Pancreas (tissue), 10 donors: Measurements from ENCODE around the gene PPFIBP2. TPM values are rescaled to one million over a fixed set of nuclear protein-coding genes. Genes with fewer than 3 reads are reported as not detected.

Experiments used
- ATAC-seq, 4 donors: fragments of 200-7000 bp; cut with Tn5 transposase; one replicate each; pipeline versions ENCODE4 v1.8.0 to v1.9.1; 2020; ENCODE audit warnings: mild to moderate bottlenecking in 4 of 4, moderate library complexity in 4 of 4
- DNase-seq, 6 donors: peaks; one replicate each; pipeline ENCODE4 v3.0.0-alpha.2; 2020
- FAIRE-seq: peaks from 2 replicates; lab custom pipeline; 2012; peaks lifted over from hg19 to GRCh38; lab: Jason Lieb, UNC
- H3K27ac ChIP-seq, 4 donors: fragments of 200-600 bp; sonication (generic); 1 replicate in 3 of 4; 2 replicates in 1 of 4; pipeline versions ENCODE4 v1.5.0 to v1.8.0; 2020
- H3K27me3 ChIP-seq, 4 donors: fragments of 200-600 bp; one replicate each; pipeline ENCODE4 v1.8.0; 2021
- H3K36me3 ChIP-seq, 3 donors: fragments of 200-600 bp; sonication (generic) in 1 of 3; one replicate each; pipeline versions ENCODE4 v1.5.0 to v1.8.0; 2020 to 2021
- H3K4me1 ChIP-seq, 3 donors: fragments of 200-600 bp; one replicate each; pipeline ENCODE4 v1.8.0; 2021
- H3K4me3 ChIP-seq, 4 donors: fragments of 200-600 bp; sonication (generic) in 2 of 4; one replicate each; pipeline versions ENCODE4 v1.5.0 to v1.8.0; 2020 to 2021
- H3K9me3 ChIP-seq, 4 donors: fragments of 200-600 bp; one replicate each; pipeline ENCODE4 v1.8.0; 2021
- CTCF ChIP-seq, 4 donors: fragments of 200-600 bp; sonication (generic) in 3 of 4; IDR thresholded peaks; one replicate each; pipeline versions ENCODE4 v1.5.0 to v1.8.0; 2021; ENCODE audit warnings: antibody characterized with exemption in 4 of 4
- WGBS, 2 donors: extraction: QIAGEN DNeasy Blood & Tissue Kit; methylation state at CpG; one replicate each; pipeline ENCODE4 v1.1.7; 2013; 5-methylcytosine and 5-hydroxymethylcytosine counted together
- intact Hi-C, 3 donors: fragments of 100-400 bp; cut with DNase I; formaldehyde crosslinking; loops; one replicate each; pipeline versions ENCODE4 v1.11.1 to v1.14.2; 2022
- polyA plus RNA-seq, 2 donors: library from polyadenylated mRNA; stranded (reverse); fragments of 200-250 nt; gene quantifications; one replicate each; pipeline ENCODE4 v1.2.3, GENCODE V29; 2013
- total RNA-seq, 6 donors: library from RNA; stranded (reverse); fragmentation: NEBNext Ultra II Directional in 4 of 6; extraction: Animal tissue kit (Norgen Biotek cat#: 25700) in 4 of 6; gene quantifications; one replicate each; pipeline versions ENCODE4 v1.2.1 to v1.2.4, GENCODE V29; 2021 to 2023
- donor health status: healthy with polysubstance abuse.
- donor health status: DM: no; HTN: no; CAD: no; lungs with moderate emphysema.
- donor health status: DM: no; HTN: no; CAD: no.
- donor health status: control.
- donor health status: control.
- donor health status: Bipolar disorder and iron deficiency.
- donor health status: DM: yes; HTN: yes; CAD: no.
- donor health status: DM: no; HTN: no; CAD: no.
- donor health status: DM: no; HTN: no; CAD: no.
- donor health status: DM: yes; HTN: yes; CAD: no.

Gene PPFIBP2
- total and polyA plus RNA-seq, 8 donors, result 8.0 to 24.7 (median 11.4) TPM

DNA sequence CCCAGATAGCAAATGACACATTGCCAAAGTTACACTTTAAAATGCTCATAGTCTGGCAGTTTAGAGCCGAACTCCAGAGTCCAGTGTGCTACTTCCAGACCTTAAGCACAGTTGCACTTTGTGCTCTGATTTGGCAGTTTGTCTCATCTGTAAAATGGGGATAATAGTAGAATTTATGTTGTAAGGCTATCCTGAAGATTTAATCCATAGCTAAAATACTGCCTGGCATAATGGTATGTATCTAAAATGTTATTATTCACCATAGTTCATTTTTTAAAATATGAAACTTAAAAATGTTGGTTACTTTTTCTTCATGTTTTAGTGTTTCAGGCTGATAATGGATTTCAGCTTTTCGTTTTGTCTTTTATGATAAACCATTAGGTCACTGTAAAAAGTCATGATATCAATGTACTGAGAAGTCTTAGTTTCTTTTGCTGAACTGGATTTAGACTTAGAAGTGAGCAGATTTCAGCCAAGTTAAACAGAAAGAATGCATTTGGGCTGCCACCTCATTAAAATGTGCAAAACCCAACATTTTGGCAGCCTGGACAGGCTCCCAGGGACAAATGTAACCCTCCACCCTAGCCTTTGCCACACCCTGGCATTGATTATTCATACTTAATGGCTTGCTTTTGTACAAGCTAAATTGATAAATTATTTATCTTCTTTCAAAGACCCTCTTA lies 27.6 kb upstream of the PPFIBP2 start:
- no peak overlapping the region for H3K27ac ChIP-seq
- no peaks in the 10 kb centered on the region for H3K27me3 ChIP-seq
- no peaks in the 10 kb centered on the region for H3K36me3 ChIP-seq
- ATAC-seq (no peak), FAIRE-seq (no peak), DNase-seq (no peak)
- no peaks in the 10 kb centered on the region for H3K4me1 ChIP-seq
- TF ChIP-seq CTCF (IDR thresholded peaks at IDR 0.05), result no peak
- peak overlapping the region in 1 of 4 donors; percentile 15 for H3K4me3 ChIP-seq
- intact Hi-C loops, result no loop called here
- H3K9me3 ChIP-seq, result no peaks in the 10 kb centered on the region
- WGBS, 2 donors, result 62 to 68% methylated on average over 2 of the region's 2 CpGs

DNA sequence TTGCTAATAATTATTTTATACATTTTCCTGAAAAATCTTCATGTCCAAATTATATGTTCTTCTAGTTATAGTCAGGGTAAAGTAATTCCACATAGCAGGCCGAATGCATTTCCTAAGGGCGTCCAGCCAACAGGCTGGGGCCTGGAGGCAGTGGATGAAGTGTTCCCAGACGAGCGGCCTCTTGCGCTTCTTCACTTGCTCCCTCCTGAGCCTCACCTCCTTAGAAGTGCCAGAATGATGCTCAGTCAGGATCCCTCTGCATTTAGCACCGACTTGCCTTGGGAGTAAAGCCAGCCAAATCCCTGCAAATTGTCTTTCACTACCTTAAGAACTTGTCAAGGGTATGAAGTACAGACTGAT lies 27.0 kb upstream of the PPFIBP2 start:
- intact Hi-C loops, result no loop called here
- Histone ChIP-seq H3K9me3 (no peaks in the 10 kb centered on the region), H3K36me3 (no peaks in the 10 kb centered on the region), H3K27ac (no peak overlapping the region), H3K4me3 (no peak overlapping the region), H3K4me1 (no peaks in the 10 kb centered on the region), H3K27me3 (no peaks in the 10 kb centered on the region)
- WGBS, 2 donors, result 75 to 82% methylated on average over 6 of the region's 6 CpGs
- FAIRE-seq (no peak), DNase-seq (no peak), ATAC-seq (no peak)
- no peak for TF ChIP-seq CTCF (IDR thresholded peaks at IDR 0.05)

DNA sequence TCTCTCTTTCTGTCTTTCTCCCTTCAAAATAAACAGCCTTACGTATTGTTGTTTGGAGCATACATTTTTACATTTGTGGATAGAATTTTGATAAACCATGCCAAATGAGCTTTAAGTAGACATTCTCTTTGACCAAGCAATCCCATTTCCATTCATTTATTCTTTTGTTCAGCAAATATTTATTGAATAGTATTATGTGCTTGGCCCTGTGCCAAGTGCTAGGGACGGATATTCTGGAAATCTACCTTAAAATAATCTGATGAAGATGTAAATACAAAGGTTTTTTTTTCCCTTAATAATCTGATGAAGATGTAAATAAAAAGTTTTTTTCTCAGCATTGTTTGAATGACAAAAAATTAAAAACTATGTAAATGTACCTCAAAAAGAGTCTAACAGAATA lies 26.4 kb upstream of the PPFIBP2 start:
- 52 to 57% methylated on average over 2 of the region's 2 CpGs for WGBS, 2 donors
- DNase-seq, result no peak
- Histone ChIP-seq H3K36me3 (no peaks in the 10 kb centered on the region), H3K4me3 (no peak overlapping the region), H3K27me3 (no peaks in the 10 kb centered on the region), H3K4me1 (no peaks in the 10 kb centered on the region), H3K9me3 (no peaks in the 10 kb centered on the region), H3K27ac (no peak overlapping the region)
- no peak for FAIRE-seq
- intact Hi-C loops, result no loop called here
- no peak for TF ChIP-seq CTCF (IDR thresholded peaks at IDR 0.05)
- ATAC-seq, result no peak

DNA sequence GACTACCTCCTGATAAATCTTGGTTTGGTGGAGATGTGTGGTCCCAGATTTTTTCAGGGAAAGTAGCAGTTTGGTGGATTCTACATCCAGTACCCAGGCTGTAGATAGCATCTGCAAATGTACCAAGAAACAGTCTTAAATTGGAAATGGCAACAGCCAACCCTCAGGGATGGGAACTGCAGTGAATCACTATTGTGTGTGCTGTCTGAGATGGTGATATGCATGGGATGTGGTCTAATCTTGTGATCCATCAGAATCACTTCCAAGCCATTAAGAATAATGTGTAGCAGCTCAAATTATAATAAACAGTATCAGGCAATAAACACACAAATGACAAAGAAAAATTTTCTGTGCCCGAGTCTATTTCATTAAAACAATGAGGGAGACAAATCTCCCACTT lies 25.1 kb upstream of the PPFIBP2 start:
- Histone ChIP-seq H3K4me3 (no peak overlapping the region), H3K9me3 (no peaks in the 10 kb centered on the region), H3K36me3 (no peaks in the 10 kb centered on the region), H3K27me3 (no peaks in the 10 kb centered on the region), H3K4me1 (no peaks in the 10 kb centered on the region), H3K27ac (no peak overlapping the region)
- no peak for DNase-seq
- no peak for TF ChIP-seq CTCF (IDR thresholded peaks at IDR 0.05)
- no peak for ATAC-seq
- FAIRE-seq, result no peak
- intact Hi-C loops, result no loop called here
- 87 to 100% methylated on average over 1 of the region's 1 CpG for WGBS, 2 donors

GRCh38 chr11:7489376-7489775 lies 24.4 kb upstream of the PPFIBP2 start:
- no peaks in the 10 kb centered on the region for H3K4me1 ChIP-seq
- no peak overlapping the region for H3K27ac ChIP-seq
- no peak for TF ChIP-seq CTCF (IDR thresholded peaks at IDR 0.05)
- intact Hi-C loops, result no loop called here
- no peak for ATAC-seq
- no peak for DNase-seq
- no peak for FAIRE-seq
- no peaks in the 10 kb centered on the region for H3K27me3 ChIP-seq
- no peak overlapping the region for H3K4me3 ChIP-seq
- 94 to 96% methylated on average over 2 of the region's 2 CpGs for WGBS, 2 donors
- no peaks in the 10 kb centered on the region for H3K9me3 ChIP-seq
- H3K36me3 ChIP-seq, result no peaks in the 10 kb centered on the region
